HCT116 (cell line): ENCODE results near the gene SPSB3. TPM values are rescaled to one million over a fixed set of nuclear protein-coding genes. Genes with fewer than 3 reads are reported as not detected.

Experiments
- ATAC-seq: fragments of 200-7000 bp; cut with Tn5 transposase; 2 replicates; pipeline ENCODE4 v1.9.1; 2020; ENCODE audit warnings: mild to moderate bottlenecking, moderate library complexity
- BruUV-seq: library from RNA; stranded (reverse); fragments of 400-500 nt; replicated peaks from 2 replicates; lab custom pipeline; 2021; lab: Mats Ljungman, UMichigan
- CTCF ChIA-PET: fragments of 300-600 bp; sonication (Branson Sonifier 250); formaldehyde crosslinking; loops from one replicate; lab custom pipeline; 2021; ENCODE audit warnings: antibody characterized with exemption; lab: Charles Lee
- POLR2A ChIA-PET: fragments of 300-600, 350-600 bp; sonication (Branson Sonifier 250); formaldehyde crosslinking; loops from one replicate; lab custom pipeline; 2021; ENCODE audit warnings: antibody characterized with exemption; lab: Charles Lee
- RAD21 ChIA-PET, 2 experiments: fragments of 300-600 bp; sonication (Branson Sonifier 250); formaldehyde crosslinking; loops; one replicate each; lab custom pipeline; 2023; ENCODE audit warnings: low total read pairs in 2 of 2; ENCODE audit not compliant: uncharacterized antibody in 2 of 2, unreplicated experiment in 2 of 2, low non-redundant PET in 1 of 2; lab: Charles Lee
- DNase-seq: peaks from one replicate; pipeline ENCODE4 v3.0.0-alpha.2; 2010; ENCODE audit warnings: low read depth, low spot score
- H2AFZ ChIP-seq: fragments of 200-600 bp; shearing (Covaris generic), sonication (generic); 2 replicates; pipeline ENCODE4 v1.6.1; 2017; ENCODE audit warnings: low read depth, mixed run types, mixed read lengths, antibody characterized with exemption, low read length; ENCODE audit not compliant: poor library complexity, severe bottlenecking
- H3K27ac ChIP-seq: 2 replicates; pipeline ENCODE4 v1.5.1; 2012; ENCODE audit warnings: low read depth, low read length
- H3K27me3 ChIP-seq: fragments of 200-600 bp; sonication (generic); 2 replicates; pipeline ENCODE4 v1.6.1; 2016; ENCODE audit warnings: mixed run types, low read length, mixed read lengths; ENCODE audit not compliant: insufficient read depth
- H3K36me3 ChIP-seq, 2 experiments: fragments of 200-500 bp in 1 of 2; fragments of 200-600 bp in 1 of 2; sonication (Bioruptor generic) in 1 of 2; sonication (generic) in 1 of 2; 2 replicates each; pipeline versions ENCODE4 v1.5.1 to v1.6.1; 2014 to 2016; ENCODE audit warnings: low read length in 2 of 2, inconsistent platforms in 1 of 2, mixed read lengths in 1 of 2, mixed run types in 1 of 2; ENCODE audit not compliant: insufficient read depth in 2 of 2, control insufficient read depth in 1 of 2
- H3K4me1 ChIP-seq, 2 experiments: fragments of 200-600 bp in 1 of 2; sonication (generic) in 1 of 2; 2 replicates each; pipeline versions ENCODE4 v1.5.1 to v1.6.1; 2012 to 2017; ENCODE audit warnings: low read length in 2 of 2, inconsistent platforms in 1 of 2, mild to moderate bottlenecking in 1 of 2, mixed read lengths in 1 of 2, mixed run types in 1 of 2, moderate library complexity in 1 of 2; ENCODE audit not compliant: insufficient read depth in 2 of 2, control insufficient read depth in 1 of 2
- H3K4me2 ChIP-seq: fragments of 200-600 bp; sonication (generic); 2 replicates; pipeline ENCODE4 v1.6.1; 2017; ENCODE audit warnings: mixed run types, low read length, mixed read lengths
- H3K4me3 ChIP-seq, 2 experiments: fragments of 200-600 bp in 1 of 2; sonication (generic) in 1 of 2; replicated peaks in 1 of 2; 2 replicates each; pipeline ENCODE4 v1.5.1; 2011 to 2016; ENCODE audit warnings: low read length in 2 of 2, control low read depth in 1 of 2, low read depth in 1 of 2, mild to moderate bottlenecking in 1 of 2, mixed read lengths in 1 of 2, mixed run types in 1 of 2
- H3K79me2 ChIP-seq: fragments of 200-600 bp; sonication (generic); 2 replicates; pipeline ENCODE4 v1.6.1; 2017; ENCODE audit warnings: mild to moderate bottlenecking, mixed run types, low read length, moderate library complexity, mixed read lengths; ENCODE audit not compliant: insufficient read depth
- H3K9ac ChIP-seq: fragments of 200-600 bp; sonication (generic); 2 replicates; pipeline ENCODE4 v1.6.1; 2016; ENCODE audit warnings: low read length, mixed read lengths
- H3K9me2 ChIP-seq: fragments of 200-600 bp; sonication (generic), shearing (Covaris generic); 2 replicates; pipeline ENCODE4 v1.6.1; 2017; ENCODE audit warnings: mixed run types, mild to moderate bottlenecking, moderate library complexity; ENCODE audit not compliant: insufficient read depth
- H3K9me3 ChIP-seq, 2 experiments: fragments of 200-500 bp in 1 of 2; fragments of 200-600 bp in 1 of 2; sonication (Bioruptor generic) in 1 of 2; sonication (generic) in 1 of 2; 2 replicates each; pipeline ENCODE4 v1.6.1; 2014 to 2017; ENCODE audit warnings: low read length in 2 of 2, mixed read lengths in 2 of 2, inconsistent platforms in 1 of 2, low read depth in 1 of 2, mild to moderate bottlenecking in 1 of 2, mixed run types in 1 of 2, moderate library complexity in 1 of 2; ENCODE audit not compliant: control insufficient read depth in 1 of 2, insufficient read depth in 1 of 2
- H4K20me1 ChIP-seq: fragments of 200-600 bp; sonication (generic), shearing (Covaris generic); 2 replicates; pipeline ENCODE4 v1.6.1; 2017; ENCODE audit warnings: mixed run types, mild to moderate bottlenecking, moderate library complexity; ENCODE audit not compliant: insufficient read depth
- CBX3 ChIP-seq: IDR thresholded peaks from 2 replicates; pipeline ENCODE4 v1.6.1; 2012; ENCODE audit warnings: low read depth
- CEBPB ChIP-seq: IDR thresholded peaks from 2 replicates; pipeline ENCODE4 v1.6.1; 2012; ENCODE audit warnings: low read depth
- EGR1 ChIP-seq: IDR thresholded peaks from 2 replicates; pipeline ENCODE4 v1.6.1; 2012; ENCODE audit warnings: low read depth
- ELF1 ChIP-seq: IDR thresholded peaks from 2 replicates; pipeline ENCODE4 v1.6.1; 2012; ENCODE audit warnings: low read depth, borderline replicate concordance
- EZH2 ChIP-seq: fragments of 200-600 bp; sonication (generic); IDR thresholded peaks from 2 replicates; pipeline ENCODE4 v1.6.1; 2017; ENCODE audit warnings: antibody characterized with exemption, mixed run types
- EZH2phosphoT487 ChIP-seq: fragments of 200-600 bp; IDR thresholded peaks from 2 replicates; pipeline ENCODE4 v1.6.1; 2018; ENCODE audit warnings: antibody characterized with exemption, borderline replicate concordance
- JUND ChIP-seq: IDR thresholded peaks from 2 replicates; pipeline ENCODE4 v1.6.1; 2012
- POLR2A ChIP-seq: IDR thresholded peaks from 2 replicates; pipeline ENCODE4 v1.7.0; 2011; ENCODE audit warnings: borderline replicate concordance; ENCODE audit not compliant: insufficient read depth, insufficient read length; ENCODE audit errors: extremely low read depth
- RAD21 ChIP-seq: IDR thresholded peaks from 2 replicates; pipeline ENCODE4 v1.6.1; 2012; ENCODE audit warnings: low read depth, mild to moderate bottlenecking
- SIN3A ChIP-seq: IDR thresholded peaks from 2 replicates; pipeline ENCODE4 v1.6.1; 2012; ENCODE audit warnings: low read depth
- SRF ChIP-seq: IDR thresholded peaks from 2 replicates; pipeline ENCODE4 v1.6.1; 2012; ENCODE audit warnings: low read depth
- TCF7L2 ChIP-seq: IDR thresholded peaks from 2 replicates; pipeline ENCODE4 v1.7.0; 2011; ENCODE audit warnings: borderline replicate concordance, inconsistent platforms; ENCODE audit not compliant: insufficient read depth, insufficient read length; ENCODE audit errors: extremely low read depth
- YY1 ChIP-seq: IDR thresholded peaks from 2 replicates; pipeline ENCODE4 v1.6.1; 2011; ENCODE audit warnings: low read length, low read depth, moderate library complexity, mild to moderate bottlenecking; ENCODE audit not compliant: insufficient replicate concordance; ENCODE audit errors: extremely low read depth
- ZFX ChIP-seq: fragments of 450-650 bp; IDR thresholded peaks from 2 replicates; pipeline ENCODE4 v1.6.1; 2017
- intact Hi-C: fragments of 100-400 bp; cut with micrococcal nuclease; formaldehyde crosslinking; loops from 2 replicates; pipeline ENCODE4 v1.10.0; 2022
- total RNA-seq: library from RNA; stranded (reverse); gene quantifications from one replicate; pipeline ENCODE4 v1.2.1, GENCODE V29; 2021; ENCODE audit not compliant: unreplicated experiment
- TF ChIP-seq, protein P1 (sequence below), 3 experiments: fragments of 200-600 bp in 1 of 3; sonication (generic) in 1 of 3; IDR thresholded peaks in 2 of 3; conservative IDR thresholded peaks in 1 of 3; 2 replicates each; pipeline ENCODE4 v1.5.1; 2012 to 2017; ENCODE audit warnings: low read depth in 2 of 3, low read length in 2 of 3, antibody characterized with exemption in 1 of 3, borderline replicate concordance in 1 of 3, control low read depth in 1 of 3, mild to moderate bottlenecking in 1 of 3, mixed read lengths in 1 of 3, mixed run types in 1 of 3, moderate library complexity in 1 of 3; ENCODE audit not compliant: insufficient read depth in 1 of 3
- TF ChIP-seq, protein P2 (sequence below): IDR thresholded peaks from 2 replicates; pipeline ENCODE4 v1.6.1; 2012
- TF ChIP-seq, protein P3 (sequence below): IDR thresholded peaks from 2 replicates; pipeline ENCODE4 v1.6.1; 2012
- TF ChIP-seq, protein P4 (sequence below): IDR thresholded peaks from 2 replicates; pipeline ENCODE4 v1.6.1; 2011; ENCODE audit warnings: mild to moderate bottlenecking, low read length, moderate library complexity; ENCODE audit not compliant: insufficient replicate concordance; ENCODE audit errors: extremely low read depth

SPSB3 gene
- total RNA-seq, 1 experiment from 2014 or later, result 31.6 TPM

DNA sequence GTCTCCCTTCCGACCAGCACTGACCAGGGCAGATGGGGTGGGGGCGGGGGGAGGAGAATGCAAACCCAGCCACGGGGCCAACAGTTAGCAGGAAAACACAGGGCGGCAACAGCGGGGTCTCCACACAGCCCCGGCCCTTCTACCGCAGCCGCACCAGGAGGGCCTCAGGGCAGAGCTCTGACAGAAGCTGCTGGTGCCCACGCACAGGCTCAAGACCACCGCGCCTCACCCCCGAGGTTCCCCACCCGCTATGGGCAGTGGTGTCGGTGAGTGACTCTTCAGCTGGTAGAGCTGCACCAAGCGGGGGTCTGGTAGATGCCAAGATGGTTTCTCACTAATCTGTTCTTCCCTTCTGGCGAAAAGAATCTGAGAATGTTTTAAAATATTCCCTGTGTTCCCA, 28.2 kb upstream of the SPSB3 start:
- ChIA-PET CTCF (no interaction called here), RAD21 (no interaction called here), POLR2A (no interaction called here)
- no peaks in the 10 kb centered on the region for H3K79me2 ChIP-seq
- no peaks in the 10 kb centered on the region for H3K27me3 ChIP-seq
- H3K4me2 ChIP-seq, result no peak overlapping the region
- peaks cover 6 to 10% of the 10 kb centered on the region in 2 experiments; a peak in 3 of 4 replicates for H3K4me1 ChIP-seq
- no peaks in the 10 kb centered on the region for H4K20me1 ChIP-seq
- no peaks in the 10 kb centered on the region for H3K9me3 ChIP-seq
- TF ChIP-seq YY1, result no peak
- TF ChIP-seq, protein P1, sequence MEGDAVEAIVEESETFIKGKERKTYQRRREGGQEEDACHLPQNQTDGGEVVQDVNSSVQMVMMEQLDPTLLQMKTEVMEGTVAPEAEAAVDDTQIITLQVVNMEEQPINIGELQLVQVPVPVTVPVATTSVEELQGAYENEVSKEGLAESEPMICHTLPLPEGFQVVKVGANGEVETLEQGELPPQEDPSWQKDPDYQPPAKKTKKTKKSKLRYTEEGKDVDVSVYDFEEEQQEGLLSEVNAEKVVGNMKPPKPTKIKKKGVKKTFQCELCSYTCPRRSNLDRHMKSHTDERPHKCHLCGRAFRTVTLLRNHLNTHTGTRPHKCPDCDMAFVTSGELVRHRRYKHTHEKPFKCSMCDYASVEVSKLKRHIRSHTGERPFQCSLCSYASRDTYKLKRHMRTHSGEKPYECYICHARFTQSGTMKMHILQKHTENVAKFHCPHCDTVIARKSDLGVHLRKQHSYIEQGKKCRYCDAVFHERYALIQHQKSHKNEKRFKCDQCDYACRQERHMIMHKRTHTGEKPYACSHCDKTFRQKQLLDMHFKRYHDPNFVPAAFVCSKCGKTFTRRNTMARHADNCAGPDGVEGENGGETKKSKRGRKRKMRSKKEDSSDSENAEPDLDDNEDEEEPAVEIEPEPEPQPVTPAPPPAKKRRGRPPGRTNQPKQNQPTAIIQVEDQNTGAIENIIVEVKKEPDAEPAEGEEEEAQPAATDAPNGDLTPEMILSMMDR (IDR thresholded peaks at IDR 0.05 in 2 of 3, conservative IDR thresholded peaks at IDR 0.05 in 1 of 3; ENCODE audit: borderline replicate concordance in 1 of 3, insufficient read depth in 1 of 3, low read depth in 2 of 3, low read length in 2 of 3), result no peak
- TF ChIP-seq, protein P2, sequence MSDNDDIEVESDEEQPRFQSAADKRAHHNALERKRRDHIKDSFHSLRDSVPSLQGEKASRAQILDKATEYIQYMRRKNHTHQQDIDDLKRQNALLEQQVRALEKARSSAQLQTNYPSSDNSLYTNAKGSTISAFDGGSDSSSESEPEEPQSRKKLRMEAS, result no peak
- TF ChIP-seq SRF, result no peak
- no peak for TF ChIP-seq JUND
- no peak for TF ChIP-seq EZH2
- no peak for TF ChIP-seq CBX3
- TF ChIP-seq EZH2phosphoT487, result no peak
- no peak overlapping the region for H3K27ac ChIP-seq
- no peak overlapping the region for H2AFZ ChIP-seq
- no TSS peak for BruUV-seq
- ATAC-seq (no peak), DNase-seq (no peak)
- no peak overlapping the region for H3K9ac ChIP-seq
- H3K36me3 ChIP-seq, result no peaks in the 10 kb centered on the region
- intact Hi-C loops, result no loop called here
- H3K9me2 ChIP-seq, result no peaks in the 10 kb centered on the region
- H3K4me3 ChIP-seq, result no peak overlapping the region

DNA sequence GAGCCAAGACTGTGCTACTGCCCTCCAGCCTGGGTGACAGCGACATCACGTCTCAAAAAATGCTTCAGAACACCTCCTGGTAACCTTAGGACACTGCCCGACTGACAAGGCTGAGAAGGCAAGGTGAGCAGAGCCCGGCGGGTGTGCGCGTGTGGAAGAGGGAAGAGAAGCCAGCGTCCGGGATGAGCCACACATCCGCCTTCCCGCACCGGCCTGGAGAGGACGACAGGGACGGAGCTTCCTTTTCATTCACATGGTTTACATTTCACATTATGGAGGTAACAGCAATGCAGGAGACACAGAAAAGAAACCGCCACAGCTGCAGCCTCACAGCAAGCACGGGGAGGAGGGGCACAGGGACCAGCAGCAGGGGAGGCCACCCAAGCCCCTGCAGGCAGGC, 27.7 kb upstream of the SPSB3 start:
- H3K9ac ChIP-seq, result no peak overlapping the region
- no TSS peak for BruUV-seq
- H2AFZ ChIP-seq, result no peak overlapping the region
- RAD21 ChIA-PET, result no interaction called here
- H3K79me2 ChIP-seq, result no peaks in the 10 kb centered on the region
- H4K20me1 ChIP-seq, result no peaks in the 10 kb centered on the region
- intact Hi-C loops, result no loop called here
- CTCF ChIA-PET, result no interaction called here
- H3K4me3 ChIP-seq, result no peak overlapping the region
- no peak overlapping the region for H3K4me2 ChIP-seq
- H3K4me1 ChIP-seq, result peaks cover 6 to 10% of the 10 kb centered on the region in 2 experiments; a peak in 3 of 4 replicates
- H3K36me3 ChIP-seq, result no peaks in the 10 kb centered on the region
- H3K27ac ChIP-seq, result no peak overlapping the region
- DNase-seq, result no peak
- H3K9me2 ChIP-seq, result no peaks in the 10 kb centered on the region
- POLR2A ChIA-PET, result no interaction called here
- H3K9me3 ChIP-seq, result no peaks in the 10 kb centered on the region
- H3K27me3 ChIP-seq, result no peaks in the 10 kb centered on the region
- no peak for ATAC-seq
- no peak for TF ChIP-seq CEBPB
- TF ChIP-seq POLR2A, result no peak
- TF ChIP-seq RAD21, result no peak
- TF ChIP-seq EZH2phosphoT487, result no peak
- TF ChIP-seq EGR1, result no peak
- TF ChIP-seq TCF7L2, result no peak
- TF ChIP-seq SIN3A, result no peak
- TF ChIP-seq, protein P2, result no peak
- no peak for TF ChIP-seq ZFX
- TF ChIP-seq, protein P3, sequence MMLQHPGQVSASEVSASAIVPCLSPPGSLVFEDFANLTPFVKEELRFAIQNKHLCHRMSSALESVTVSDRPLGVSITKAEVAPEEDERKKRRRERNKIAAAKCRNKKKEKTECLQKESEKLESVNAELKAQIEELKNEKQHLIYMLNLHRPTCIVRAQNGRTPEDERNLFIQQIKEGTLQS, result no peak
- TF ChIP-seq EZH2, result no peak
- no peak for TF ChIP-seq SRF
- TF ChIP-seq ELF1, result no peak
- TF ChIP-seq, protein P4, sequence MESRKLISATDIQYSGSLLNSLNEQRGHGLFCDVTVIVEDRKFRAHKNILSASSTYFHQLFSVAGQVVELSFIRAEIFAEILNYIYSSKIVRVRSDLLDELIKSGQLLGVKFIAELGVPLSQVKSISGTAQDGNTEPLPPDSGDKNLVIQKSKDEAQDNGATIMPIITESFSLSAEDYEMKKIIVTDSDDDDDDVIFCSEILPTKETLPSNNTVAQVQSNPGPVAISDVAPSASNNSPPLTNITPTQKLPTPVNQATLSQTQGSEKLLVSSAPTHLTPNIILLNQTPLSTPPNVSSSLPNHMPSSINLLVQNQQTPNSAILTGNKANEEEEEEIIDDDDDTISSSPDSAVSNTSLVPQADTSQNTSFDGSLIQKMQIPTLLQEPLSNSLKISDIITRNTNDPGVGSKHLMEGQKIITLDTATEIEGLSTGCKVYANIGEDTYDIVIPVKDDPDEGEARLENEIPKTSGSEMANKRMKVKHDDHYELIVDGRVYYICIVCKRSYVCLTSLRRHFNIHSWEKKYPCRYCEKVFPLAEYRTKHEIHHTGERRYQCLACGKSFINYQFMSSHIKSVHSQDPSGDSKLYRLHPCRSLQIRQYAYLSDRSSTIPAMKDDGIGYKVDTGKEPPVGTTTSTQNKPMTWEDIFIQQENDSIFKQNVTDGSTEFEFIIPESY, result no peak
